HG02759 (cell line): ENCODE measurements around the gene GSC2.
A peak's percentile ranks its signal among the peaks of the same experiment; 100 is the strongest.

Source experiments
- ATAC-seq: cut with Tn5 transposase; IDR thresholded peaks from one replicate; pipeline ENCODE4 v1.9.1; 2021; ENCODE audit warnings: mild to moderate bottlenecking, moderate library complexity; ENCODE audit not compliant: unreplicated experiment

Gene GSC2

DNA sequence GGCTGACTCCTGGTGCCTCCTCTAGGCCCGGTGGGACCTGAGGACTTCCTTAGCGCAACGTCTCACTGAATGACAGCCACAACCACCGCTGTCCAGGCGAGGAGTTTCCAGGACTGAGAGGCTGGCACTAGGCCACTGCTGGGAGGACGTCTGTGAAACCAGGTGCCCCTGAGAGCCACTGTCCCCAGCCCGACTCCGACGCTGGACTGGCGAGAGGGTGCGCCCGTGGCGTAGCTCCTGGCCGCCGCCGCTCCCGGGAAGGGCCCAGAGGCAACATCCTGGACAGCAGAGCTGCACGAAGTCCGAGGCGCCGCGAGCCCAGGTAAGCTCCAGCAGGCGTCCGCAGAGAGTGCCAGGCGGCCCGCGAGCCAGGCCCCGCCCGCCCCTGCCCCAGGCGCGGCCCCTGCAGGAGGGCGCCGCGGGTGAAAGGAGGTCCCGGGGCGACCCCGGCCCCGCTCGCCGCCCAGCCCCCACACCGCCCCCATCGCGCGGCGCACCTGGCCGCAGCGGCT is 28.4 kb downstream of the GSC2 start:
- ATAC-seq, result peak; percentile 24

DNA sequence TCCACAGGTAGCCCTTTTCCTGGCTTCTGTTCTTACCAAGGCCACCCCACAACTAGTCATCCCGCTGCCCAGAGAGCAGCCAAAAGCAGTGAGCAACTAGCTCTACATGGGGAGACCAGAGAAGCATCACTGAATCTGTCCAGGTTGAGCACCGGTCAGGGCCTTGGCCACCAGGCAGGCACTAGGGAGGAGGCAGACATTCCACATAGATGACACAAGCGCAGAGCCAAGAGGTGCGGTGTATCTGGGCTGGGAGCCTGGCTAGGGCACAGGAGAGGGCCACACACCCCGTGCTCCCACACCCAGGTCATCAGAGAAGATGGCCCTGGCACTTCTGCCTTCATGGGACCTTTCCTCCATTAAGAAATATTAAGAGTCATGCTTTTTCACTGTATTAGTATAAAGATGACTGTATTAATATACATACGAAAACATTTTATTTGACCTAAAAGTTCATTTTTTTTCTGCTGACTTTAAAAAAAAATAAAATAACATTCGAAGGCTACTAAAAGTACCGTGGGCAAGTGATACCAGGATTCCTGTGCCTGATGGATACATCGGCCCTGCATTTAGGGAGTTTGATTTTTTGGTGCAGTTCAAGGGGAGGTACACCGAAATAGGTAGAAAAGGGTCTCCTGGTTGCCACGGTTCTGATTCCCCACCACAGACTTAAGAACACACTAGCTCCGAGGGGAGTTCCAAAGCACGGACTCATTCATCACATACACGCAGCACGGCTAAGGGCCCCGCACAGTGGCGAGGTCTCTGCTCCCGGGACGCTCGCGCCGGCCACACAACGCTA is 29.1 kb downstream of the GSC2 start:
- ATAC-seq, result no peak

DNA sequence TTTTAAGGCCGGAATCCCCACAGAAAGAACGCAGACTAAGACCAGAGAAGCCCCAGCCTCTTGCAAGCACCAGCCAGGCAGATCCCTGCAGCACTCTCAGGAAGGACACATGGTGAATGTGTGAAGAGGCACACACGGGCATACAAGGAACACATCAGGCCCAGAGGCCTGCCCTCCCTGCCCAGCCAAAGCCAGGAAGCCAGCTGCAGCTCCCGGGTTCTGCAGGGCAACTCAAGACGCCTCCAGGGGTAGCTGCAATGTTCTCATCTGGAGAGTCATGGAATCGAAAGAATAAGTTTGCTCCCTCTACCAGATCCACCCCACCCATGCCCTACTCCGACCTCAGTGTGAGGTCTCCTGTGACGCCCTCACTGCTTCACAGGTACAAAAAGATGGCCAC is 30.1 kb downstream of the GSC2 start:
- ATAC-seq, result no peak

DNA sequence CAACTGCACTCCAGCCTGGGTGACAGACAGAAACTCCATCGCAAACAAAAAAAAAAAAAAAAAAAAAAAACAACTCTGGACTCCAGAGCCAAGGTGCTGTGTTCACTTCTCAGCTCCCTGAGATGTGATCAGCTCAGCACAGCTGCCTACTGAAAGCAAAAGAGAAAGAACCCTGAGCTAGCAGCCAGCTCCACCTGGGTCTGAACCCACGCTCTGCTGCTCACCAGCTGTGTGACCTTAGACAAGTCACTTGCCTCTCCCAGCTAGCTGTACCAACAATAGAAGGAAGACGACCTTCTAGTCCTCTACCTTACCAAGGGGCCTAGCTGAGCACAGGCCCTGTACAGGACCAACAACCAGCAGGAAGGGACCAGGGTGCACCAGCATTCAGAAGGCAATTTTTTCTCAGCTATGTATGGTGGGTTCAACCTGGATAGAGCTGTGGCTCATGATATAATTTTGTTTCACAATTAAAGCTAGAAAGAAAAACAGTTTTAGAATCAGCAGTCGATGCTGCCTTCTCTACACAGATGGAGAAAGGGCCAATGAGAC is 31.7 kb downstream of the GSC2 start:
- ATAC-seq, result peak; percentile 38

DNA sequence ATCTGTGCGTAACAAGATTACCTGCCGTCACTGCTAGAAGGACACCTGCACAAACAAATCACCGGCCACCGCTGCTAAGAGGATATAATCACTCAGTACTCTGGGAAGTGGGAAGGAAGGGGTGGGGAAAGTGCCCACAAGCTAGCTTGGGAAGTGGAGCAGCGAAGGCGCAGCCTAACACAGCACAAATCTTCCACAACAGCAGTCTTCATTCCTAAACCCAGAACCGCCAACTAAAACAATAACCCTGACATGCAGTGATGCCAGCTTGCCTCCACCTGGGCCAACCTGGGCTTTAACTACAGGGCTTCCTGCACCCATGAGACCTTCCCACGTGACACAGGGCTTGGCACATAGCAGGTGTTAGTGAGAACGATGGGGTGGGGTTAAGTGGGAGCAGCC is 33.0 kb downstream of the GSC2 start:
- ATAC-seq, result no peak

DNA sequence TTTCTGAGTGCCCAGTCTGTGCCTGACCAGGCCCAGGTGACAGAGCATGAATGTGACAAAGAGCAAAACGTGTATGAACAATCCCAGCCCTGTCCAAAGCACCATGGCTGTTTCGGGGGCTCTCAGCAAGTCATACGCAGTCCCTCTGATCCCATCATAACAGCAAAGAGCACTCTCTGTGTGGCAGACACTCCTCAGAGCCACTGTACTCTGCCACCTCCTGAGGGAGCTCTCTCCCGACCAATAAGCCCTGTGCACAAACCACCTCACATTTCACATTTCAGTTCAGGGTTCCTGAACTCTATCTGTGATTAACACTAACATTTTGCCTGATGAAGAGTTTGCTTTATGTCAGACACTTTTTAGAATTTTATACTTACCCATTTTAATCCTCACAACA is 34.5 kb downstream of the GSC2 start:
- no peak for ATAC-seq

DNA sequence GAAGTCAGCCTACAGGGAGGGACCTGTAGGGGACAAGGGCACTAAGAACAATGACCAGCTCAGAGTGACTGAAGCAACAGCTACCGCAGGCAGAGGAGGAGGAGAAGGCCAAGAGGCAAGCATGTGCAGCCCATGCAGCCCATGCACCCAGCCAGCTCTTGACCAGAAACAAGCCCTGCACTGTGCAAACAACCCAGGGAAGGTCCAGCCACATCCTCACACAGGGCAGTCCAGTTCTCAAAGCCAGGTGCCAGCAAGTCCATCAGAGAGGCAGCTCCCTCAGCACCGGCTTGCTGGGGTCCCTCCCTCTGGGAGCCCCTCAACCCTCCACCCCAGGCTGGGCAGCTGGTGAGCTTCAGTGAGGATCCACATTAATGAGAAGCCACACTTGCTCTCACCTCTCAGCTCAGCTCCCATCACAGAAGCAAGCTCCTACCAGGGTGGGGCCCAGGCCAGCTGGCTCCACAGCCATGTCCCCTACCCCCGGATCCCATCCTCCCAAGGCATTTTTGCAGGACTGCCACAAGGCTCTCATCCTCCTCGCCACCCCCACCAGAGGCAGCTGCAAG is 35.0 kb downstream of the GSC2 start:
- no peak for ATAC-seq

DNA sequence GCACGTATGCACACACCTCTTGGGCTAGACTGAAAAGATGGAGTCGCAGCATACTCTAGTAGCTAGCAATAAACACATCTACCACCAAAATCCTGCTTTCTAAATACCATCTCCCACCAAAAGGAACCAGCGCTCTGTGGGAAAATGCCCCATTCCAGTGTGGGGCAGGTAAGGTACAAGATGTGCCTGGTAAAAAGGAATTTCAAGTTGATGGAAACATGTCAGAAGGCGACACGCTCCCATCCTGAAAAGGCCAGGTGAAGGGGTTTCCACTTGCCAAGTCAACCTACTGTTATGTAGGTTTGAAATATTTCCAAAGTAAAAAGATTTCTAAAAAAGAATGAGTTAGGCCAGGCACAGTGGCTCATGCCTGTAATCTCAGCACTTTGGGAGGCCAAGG is 36.7 kb downstream of the GSC2 start:
- no peak for ATAC-seq

DNA sequence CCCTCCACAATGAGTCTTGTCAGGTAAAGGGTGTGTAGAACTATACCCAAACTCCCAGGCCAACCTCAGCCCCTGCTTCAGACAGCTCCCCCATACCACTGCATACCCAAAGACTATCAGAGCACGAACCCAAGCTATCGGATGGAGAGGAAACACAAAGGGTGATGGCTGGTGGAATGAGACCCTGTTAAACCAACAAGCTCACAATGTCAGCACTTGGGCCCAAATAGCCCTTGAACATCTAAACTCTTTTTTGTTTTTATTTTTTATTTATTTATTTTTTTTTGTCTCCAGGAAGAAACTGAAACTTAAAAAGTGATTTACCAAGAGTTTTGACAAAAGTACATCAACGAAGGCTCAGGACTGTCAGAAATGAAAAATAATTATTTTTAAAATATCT is 38.5 kb downstream of the GSC2 start:
- no peak for ATAC-seq

DNA sequence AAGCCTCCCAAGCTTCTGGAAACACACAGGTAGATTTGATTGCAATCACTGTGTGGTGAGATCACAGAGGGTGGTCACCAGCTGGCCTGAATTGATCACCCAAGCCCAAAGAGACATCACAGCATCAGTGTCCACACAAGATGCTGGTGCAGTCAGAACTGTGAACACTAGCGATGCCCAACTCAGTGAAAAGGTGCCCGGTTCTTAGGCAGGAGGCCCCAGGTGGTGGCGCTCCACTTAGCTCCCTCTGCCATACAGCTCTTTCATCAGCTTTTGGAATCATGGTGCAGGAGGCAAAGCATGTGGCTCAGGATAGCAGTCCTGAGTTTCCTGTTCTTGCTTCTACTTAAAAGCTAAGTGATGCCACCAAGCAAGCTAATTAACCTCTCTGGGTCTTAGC is 39.0 kb downstream of the GSC2 start:
- no peak for ATAC-seq

DNA sequence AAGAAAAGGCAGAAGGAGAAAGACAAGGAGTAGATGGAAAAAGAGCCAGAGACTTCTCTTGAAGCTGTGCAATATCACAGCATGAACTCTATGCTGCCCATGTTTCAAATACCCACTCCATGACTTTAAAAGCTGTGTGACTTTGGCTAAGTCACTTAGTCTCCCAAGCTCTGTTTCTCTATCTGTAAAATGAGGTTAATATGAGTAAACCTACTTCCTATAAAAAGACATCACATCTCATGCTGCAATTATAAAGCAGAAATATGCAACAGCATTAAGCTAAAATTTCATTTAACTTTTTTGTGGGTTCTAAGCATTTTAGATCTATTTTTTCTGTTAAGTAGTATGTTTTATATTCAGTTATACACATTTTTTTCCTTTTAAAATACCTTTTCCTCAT is 39.4 kb downstream of the GSC2 start:
- no peak for ATAC-seq

DNA sequence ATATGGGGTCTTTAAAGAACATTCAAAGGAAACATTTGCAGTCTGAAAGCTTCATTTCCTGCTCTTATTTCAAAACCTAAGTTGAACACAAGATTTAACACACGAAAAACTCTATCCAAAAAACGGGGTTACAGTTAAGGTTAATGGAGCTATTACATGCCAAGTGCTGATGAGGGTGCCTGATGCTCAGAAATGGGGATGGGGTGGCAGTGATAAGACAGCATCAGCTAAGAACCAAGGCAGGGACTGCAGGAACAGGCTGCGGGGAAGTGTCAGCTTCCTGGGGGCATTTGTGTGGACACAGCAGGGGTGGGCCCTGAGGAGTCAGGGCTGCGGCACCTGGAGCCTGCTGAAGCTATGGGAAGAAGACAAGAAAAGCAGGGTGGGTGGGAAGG is 40.0 kb downstream of the GSC2 start:
- ATAC-seq, result no peak

DNA sequence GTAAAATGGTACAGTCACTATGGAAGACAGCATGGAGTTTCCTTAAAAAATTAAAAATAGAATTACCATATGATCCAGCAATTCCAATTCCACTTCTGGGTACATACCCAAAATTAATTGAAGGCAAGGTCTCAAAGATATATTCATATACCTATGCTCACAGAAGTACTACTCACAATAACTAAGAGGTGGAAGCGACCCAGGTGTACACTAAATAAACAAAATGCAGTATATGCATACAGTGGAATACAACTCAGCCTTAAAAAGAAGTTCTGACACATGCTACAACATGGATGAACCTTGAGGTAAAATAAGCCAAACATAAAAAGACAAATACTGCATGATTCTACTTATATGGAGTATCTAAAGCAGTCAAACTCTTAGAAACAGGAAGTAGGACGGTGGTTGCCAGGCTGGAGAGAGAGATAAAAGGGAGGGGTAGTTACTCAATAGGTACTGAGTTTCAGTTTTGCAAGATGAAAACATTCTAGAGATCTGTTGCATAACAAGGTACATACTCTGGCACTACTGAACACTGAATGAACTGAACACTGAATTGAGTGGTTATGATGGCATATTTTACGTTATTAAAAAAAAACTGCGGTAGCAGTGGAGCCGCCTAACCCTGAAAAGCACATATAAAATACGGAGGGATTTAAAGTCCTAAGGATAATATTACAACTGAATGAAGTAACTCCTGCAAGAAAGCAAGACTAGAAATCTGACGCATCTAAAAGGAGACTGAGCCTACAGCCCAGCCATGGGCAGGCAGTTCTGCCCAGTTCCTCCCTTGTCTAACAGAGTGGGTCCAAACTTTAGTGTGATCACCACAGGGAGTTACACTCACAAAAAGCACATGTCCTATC is 40.7 kb downstream of the GSC2 start:
- ATAC-seq, result peak; percentile 87

DNA sequence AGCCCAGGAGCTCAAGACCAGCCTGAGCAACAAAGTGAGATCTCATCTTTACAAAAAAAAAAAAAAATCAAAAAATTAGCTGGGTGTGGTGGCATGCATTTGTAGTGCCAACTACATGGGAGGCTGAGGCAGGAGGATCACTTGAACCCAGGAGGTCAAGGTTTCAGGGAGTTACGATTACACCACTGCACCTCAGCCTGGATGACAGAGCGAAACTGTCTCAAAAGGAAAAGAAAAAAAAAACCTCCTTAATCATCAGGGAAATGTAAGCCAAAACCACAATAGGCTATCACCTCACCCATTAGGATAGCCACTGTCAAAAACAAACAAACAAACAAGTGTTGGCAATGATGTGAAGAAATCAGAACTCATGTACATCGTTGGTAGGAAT is 41.3 kb downstream of the GSC2 start:
- ATAC-seq, result no peak

DNA sequence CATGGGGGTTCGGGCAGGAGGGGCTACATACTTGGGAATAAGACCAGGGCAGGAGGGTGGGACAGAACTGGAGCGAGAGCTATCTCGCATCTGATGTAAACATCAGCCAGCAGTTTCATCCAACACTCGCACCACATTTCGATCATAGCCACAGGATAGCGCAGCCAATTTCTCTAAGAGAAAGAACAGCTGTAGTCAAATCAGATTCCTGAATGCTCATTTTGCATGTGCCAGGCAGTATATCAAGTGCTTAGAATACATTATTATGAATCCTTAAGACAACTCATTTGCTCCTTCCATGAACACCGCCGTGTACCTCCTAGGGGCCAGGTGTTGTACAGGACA is 42.4 kb downstream of the GSC2 start:
- ATAC-seq, result no peak

DNA sequence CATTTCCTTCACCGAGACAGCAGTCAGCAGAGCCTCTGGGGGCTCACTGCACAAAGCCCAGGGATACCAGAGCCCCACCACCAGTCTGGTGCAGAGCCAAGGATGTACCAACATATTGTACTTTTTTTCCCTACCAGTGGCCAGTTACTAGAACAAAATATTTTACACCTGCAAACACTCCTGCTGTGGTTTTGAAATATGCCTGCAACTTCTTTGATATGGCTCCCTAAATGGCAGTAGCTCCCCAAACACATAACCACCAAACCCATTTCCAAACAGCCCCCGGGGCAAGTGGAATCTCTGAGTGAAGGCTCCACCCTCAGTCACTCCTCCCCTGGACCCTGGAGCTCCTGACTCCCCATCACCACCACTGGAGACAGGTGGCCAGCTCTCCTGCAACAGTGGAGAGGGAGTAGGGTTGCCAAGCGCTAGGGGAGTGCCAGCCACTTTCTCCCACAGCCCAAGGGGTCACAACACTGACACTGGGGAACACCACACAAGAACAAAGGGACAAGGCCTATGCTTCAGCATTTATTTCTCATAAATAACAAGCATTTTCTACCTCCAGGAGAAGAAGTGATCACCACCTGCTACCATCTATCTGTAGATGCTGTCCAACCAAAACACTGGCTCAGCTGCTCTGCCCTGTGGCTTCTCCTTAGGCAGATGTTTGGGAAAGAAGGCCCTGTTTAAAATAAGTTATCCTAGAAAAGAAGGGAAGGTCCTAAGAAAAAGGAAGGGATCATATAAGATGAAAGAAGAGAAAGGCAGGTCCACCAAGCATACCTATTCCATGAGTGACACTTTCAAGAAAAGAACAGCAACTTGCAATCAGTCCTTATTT is 43.0 kb downstream of the GSC2 start:
- no peak for ATAC-seq

DNA sequence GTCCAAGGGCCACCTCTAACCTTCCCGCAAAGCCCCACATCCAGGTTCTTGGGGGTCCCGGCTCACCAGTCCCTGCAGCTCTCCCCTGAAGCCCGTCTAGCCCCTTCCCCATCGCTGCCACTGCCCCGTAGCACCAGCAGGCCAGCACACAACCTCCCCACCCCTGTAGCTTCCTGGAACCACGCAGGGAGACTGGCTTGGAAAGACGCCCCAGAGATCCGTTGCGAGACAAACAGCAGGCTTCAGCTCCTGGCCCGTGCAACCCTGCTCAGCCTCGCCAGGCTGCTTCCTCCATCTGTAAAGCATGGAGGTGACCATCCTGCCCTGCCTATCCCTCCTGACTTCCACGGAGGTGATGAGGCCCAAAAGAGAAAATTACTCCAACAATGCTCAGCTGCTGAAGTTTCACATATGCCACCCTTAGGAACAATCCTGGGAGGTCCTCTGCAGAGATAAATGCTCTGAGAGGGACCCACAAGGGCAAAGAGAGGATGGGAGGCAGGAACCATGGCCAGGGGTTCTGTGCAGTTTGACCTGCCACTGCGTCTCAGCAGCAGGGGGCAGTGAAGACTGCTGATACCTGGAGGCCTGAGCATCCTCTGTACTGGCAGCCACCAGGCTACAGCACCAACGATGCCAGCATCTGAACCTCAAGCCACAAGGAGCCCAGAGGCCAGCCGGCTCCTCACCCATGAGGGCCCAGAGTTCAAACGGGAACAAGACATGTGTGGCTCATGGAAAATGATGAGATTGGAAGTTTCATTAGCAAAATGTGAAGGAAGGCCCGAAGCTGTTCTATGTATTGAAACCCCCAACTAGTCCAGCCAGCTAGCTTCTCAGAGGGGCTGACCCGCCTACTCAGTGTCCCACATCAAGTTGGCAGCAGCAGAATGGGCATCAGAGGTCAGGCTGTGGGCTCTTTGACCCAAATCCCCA is 44.0 kb downstream of the GSC2 start:
- no peak for ATAC-seq

DNA sequence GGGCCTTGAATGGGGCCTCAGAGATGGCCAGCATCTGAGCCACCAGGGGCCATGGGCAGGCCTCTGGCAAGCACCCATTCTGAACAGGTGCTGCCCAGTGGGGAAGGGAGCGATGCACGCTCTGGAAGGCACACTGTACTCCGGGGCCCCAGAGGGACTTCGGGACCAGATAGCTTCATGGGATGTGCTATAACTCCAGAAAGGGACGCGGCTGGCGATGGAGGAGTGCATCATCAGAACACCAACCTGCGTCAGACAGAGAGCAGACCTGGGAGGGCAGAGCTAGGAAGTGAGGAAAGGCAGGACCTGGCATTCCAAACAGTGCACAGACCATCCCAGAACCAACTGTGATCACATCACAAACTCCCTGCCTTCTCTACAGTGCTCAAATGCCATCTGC is 44.6 kb downstream of the GSC2 start:
- ATAC-seq, result no peak
